HG02981 (cell line): ENCODE measurements around the gene NTN1.

ENCODE experiments used
- ATAC-seq: cut with Tn5 transposase; IDR thresholded peaks from one replicate; pipeline ENCODE4 v1.9.1; 2021; ENCODE audit warnings: mild to moderate bottlenecking, moderate library complexity; ENCODE audit not compliant: unreplicated experiment

NTN1 gene

DNA sequence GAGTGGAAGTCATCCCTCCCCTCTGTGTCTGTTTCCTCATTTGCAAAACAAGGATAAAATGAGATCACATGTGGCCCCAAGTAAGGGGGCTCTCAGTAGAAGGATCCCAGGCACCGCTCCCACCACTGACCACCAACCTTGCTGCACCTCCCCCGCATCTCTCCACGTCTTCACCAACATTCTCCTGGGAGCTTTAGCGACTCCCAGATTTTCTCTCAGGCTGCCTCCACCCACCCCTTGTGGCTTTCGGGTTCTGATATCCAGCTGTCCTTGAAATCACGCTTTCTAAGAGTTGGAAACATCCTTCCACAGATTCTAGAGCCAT is 16.4 kb upstream of the NTN1 start:
- ATAC-seq = no peak

DNA sequence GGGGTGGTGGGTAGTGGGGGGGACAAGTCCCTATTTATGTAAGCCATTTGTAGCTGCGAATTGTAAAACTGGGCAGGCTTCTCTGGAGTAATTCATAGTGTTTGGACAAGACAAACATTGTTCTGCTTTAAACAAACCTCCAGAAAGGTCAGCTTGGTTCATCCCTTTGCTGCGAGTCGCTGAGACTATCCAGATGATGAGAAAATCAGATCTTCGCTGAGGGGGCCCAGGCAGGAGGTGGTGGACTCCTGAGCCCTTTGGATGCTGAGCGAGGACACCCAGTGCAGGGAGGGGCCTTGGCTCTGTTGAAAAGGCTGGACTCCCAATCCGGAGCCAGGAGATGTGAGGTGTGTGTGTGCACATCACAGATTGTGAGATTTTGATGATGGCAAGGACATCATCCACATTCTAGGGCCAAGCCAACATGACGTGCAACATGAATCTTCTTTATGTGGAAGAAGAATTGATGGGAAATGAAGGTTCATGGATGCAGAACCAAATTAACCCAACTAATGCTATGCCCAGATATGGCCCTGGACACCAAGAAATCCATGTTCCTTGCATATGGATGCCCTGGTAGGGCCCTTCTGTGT is 15.0 kb upstream of the NTN1 start:
- ATAC-seq = no peak

DNA sequence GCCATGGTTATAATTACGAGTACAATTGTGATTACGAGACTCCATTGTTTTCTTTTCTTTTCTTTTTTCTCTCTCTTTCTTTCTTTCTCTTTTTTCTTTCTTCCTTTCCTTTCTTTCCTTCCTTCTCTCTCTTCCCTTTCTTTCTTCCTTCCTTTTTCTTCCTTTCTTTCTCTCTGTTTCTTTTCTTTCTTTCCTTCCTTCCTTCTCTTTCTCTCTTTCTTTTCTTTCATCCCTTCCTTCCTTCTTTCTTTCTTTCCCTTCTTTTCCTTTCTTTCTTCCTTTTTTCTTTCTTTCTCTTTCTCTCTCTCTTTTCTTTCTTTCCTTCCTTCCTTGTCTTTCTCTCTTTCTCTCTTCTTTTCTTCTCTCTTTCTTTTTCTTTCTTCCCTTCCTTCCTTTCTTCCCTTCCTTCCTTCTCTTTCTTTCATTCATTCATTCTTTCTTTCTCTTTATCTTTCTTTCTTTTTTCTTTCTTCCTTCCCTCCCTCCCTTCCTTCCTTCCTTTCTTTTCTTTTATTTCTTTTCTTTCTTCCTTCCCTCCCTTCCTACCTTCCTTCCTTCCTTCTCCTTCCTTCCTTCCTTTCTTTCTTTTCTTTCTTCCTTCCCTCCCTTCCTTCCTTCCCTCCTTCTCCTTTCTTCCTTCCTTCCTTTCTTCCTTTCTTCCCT is 14.1 kb upstream of the NTN1 start:
- ATAC-seq = no peak

DNA sequence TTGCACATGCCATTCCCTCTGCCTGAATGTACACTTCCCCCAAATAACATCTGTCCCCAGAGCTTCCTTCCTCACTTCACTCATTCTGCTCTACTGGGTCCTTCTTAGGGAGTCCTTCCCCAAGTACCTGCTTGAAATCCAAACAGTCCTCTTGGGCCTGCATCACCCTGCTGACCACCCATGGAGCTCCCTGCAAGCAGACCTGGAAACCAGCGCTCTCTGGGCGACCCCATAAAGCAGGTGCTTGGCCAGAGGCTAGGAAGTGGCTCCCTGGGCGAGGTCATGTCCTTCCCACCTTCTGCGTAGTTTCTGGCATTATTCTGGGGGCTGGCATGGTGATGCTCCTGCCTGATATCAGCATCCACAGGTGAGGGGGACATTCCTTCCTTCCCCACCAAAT is 12.2 kb upstream of the NTN1 start:
- no peak for ATAC-seq

DNA sequence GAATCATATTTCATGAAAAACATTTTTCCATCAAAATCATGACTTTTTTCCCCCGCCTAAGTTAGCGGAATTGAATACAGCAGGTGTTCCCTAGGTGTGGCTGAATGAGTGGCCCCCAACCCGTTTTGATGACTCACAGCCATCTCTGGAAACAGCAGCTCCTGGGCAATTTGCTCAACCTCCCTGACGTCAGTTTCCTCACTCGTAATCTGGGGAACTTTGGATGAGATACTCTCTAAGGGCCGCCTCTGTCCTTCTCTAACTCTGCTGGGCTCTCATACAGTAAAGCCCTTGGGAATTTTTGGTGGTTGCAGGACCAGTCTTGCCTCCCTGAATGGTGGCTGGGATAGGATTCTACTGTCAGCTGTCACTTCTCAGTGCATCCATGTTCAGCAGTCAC is 11.6 kb upstream of the NTN1 start:
- no peak for ATAC-seq

DNA sequence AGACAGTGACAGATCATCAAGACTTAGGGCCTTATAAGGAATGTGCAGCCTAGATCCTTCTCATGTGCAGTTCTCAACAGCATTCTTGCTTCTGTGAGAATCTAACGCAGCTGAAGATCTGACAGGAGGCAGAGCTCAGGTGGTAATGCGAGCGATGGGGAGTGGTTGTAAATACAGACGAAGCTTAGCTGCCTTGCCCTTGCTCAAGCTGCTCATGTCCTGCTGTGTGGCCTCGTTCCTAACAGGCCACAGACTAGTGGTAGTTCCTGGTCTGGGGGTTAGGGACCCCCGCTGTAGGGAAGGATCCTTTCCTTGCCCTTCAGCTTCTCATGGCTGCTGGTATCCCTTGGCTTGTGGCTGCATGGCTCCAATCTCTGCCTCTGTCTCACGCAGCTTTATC is 10.3 kb upstream of the NTN1 start:
- ATAC-seq = no peak

DNA sequence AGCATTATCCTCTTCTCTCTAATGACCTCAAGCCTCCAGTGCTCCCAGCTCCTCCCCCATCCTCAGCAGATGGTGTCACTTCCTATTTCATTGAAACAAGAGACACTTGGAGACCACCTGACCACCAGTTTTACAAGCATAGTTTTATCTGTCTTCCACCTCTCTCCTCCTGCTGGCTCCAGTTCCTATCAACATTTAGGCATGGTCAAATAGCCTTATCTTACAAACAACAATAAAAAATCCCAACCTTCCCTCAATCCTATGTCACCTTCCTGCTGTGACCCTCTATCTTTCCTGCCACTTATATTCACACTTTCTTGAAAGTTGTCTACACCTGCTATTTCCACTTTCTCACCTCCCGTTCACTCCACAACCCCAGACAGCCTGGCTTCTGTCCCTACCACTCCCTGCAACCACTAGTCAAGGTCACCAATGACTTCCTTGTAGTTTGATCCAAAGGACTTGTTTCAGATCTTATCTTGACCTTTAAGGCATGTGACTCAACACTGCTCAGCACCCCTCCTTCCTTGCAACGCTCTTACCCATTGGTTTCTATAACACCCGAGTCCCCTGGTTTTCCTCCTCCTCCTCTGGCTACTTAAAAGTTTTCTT is 4.3 kb upstream of the NTN1 start:
- ATAC-seq = no peak

DNA sequence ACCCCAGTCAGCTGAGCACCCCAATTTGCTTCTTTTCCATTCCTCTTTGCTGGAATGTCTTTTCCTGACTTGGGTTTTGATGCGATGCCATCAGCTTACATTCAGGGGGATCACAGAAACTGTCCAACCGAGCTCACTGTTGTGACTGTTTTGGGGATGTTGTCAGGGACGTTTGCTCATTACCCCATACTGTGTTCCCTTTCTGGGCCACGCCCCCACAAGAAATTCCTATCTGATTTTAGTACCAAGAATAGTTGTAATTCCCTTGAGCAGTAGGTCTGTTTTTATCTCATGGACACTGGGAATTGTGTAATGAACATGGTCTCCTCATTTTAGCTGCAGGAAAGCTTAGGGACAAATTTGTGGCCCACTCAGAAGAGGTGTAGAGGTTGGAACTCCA is 2.6 kb upstream of the NTN1 start:
- ATAC-seq = no peak

DNA sequence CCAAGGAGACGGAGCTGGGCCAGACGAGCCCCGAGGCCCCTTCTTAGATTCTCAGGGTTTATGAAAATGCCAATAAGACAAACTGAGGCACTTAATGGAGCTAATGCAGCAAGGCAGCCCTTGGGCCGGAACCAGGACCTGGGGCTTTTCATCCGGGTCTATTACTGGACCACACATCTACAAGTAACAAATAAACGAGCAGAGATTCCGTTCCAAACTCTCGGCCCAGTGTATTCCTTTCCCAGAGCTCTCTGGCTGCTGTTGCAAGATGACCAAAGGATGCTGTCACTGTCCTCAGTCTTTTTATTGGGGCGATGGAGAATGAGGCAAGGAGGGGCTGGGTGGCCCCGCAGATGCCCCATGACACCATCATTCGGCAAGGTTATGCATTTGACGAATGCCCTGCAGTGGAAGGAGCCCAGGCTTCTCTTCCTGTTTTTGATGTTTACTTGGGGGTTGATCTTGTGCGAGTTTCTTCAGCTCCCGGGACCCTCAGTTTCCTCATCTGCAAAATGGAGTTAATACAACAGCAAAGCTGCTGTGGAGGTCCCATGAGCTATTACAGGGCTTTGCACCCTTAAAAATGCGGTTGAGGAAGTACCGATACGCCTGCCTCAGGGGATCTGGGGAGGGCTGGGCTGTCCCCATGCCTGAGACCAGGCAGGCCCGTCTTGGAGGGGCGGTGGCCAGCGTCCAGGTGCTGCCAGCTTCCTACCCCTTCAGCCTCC is 1.1 kb upstream of the NTN1 start:
- ATAC-seq = no peak

DNA sequence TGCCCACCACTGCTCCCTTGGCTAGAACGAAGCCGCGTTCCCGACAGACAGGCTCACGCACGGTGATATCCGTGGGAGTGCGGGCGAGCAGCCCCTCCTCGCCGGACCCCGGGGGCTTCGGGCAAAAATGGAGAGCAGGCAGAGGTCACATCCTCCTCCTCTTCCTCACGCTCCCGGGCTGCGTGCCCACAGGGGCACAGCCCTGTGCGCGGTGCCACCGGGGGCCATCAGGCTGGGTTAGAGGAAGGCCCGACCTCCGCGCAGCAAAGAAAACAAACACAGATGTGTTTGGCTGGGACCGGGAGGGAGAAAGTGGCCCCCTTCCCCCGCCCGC is 519 bp upstream of the NTN1 start:
- ATAC-seq = no peak

DNA sequence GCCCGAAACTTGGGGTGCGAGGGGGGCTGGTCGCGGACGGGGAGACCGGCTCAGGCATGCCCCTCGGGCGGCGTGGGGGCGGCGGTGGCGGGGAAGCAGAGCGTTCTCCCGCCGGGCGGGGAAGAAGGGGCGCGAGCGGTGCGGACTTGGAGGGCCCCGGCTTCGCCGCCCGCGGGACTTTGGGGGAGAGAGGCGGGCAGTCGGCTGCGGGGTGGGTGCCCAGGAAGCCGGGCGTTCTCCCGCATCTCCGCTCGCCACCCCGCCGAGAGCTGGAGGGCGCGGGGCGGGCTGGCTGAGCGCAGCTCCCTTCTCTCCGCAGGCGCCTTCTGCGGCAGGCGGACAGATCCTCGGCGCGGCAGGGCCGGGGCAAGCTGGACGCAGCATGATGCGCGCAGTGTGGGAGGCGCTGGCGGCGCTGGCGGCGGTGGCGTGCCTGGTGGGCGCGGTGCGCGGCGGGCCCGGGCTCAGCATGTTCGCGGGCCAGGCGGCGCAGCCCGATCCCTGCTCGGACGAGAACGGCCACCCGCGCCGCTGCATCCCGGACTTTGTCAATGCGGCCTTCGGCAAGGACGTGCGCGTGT is 772 bp downstream of the NTN1 start:
- ATAC-seq = no peak

DNA sequence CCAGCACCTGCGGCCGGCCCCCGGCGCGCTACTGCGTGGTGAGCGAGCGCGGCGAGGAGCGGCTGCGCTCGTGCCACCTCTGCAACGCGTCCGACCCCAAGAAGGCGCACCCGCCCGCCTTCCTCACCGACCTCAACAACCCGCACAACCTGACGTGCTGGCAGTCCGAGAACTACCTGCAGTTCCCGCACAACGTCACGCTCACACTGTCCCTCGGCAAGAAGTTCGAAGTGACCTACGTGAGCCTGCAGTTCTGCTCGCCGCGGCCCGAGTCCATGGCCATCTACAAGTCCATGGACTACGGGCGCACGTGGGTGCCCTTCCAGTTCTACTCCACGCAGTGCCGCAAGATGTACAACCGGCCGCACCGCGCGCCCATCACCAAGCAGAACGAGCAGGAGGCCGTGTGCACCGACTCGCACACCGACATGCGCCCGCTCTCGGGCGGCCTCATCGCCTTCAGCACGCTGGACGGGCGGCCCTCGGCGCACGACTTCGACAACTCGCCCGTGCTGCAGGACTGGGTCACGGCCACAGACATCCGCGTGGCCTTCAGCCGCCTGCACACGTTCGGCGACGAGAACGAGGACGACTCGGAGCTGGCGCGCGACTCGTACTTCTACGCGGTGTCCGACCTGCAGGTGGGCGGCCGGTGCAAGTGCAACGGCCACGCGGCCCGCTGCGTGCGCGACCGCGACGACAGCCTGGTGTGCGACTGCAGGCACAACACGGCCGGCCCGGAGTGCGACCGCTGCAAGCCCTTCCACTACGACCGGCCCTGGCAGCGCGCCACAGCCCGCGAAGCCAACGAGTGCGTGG is 1.5 kb downstream of the NTN1 start:
- ATAC-seq = no peak

DNA sequence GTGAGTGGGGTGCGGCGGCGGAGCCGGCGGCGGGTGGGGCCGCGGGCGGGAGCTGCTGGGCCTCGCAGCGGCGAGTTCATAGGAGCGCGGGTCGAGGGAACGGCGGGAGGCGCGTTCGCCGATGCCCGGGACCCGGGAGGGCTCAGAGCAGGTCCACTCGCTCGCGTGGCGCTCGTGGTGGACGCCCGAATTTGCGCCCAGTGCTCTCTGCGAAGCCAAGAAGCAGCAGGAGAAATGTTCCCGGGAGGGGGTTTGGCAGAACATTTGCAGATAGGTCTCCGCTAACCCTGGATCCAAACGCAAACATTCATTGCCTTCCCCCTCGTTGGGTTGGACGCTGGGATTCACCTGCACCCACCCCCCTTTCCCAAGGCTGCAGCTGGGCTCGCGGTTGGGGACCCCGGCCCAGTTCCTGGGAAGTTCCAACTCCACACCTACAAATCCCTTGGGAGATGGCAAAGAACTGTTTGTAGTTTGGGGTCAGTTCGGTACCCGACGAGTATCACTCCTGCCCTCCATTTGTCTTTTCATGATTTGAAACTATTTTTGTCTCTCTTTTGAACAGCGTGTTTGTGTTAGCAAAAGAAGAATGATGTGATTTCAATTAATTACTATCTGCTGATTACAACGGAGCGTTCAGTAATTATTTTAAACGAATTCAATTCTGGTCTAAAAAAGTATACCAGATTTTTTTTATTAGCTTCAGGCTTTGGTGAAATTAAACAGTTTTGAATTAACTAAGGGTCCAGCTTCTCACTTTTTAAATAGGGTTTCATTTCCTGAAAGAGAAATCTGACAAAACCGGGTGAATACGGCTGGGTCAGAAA is 2.3 kb downstream of the NTN1 start:
- no peak for ATAC-seq

DNA sequence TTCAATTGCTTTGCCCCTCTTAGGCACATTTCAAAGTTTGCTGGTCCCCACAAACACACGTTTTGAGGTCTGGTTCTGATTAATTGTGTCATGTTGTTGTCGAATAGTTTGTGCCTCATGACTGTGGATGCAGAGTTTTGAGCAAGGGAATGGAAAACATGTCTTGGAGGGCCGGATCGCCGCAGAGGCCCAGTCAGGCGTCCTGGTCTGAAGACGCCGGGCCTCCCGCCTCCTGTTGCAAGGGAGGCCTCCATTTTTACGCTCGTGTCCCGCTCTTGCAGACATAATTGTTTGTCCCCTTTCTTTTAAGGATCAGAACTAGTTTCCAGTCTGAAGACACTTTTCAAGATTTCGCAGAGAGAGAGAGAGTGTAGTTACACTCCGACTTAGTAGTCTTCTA is 3.2 kb downstream of the NTN1 start:
- ATAC-seq = no peak

DNA sequence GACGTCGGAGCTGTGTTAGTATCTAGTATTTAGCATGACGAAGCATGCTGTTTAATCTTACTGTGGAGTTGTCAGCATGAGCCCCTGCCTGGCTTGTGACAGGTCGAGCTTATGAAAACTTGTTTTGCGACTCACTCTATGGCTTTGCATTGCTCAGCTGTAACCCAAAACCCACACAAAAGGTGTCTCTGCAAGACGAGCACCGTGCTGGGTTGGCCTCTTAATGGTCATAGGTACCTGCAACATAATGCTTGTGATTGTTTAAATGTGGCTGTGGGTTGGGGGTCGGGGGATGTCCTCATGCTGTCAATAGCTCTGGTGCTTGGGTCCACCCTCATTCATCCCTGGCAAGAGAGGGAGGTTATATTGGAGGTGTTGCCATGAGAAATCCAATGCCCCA is 5.4 kb downstream of the NTN1 start:
- no peak for ATAC-seq

DNA sequence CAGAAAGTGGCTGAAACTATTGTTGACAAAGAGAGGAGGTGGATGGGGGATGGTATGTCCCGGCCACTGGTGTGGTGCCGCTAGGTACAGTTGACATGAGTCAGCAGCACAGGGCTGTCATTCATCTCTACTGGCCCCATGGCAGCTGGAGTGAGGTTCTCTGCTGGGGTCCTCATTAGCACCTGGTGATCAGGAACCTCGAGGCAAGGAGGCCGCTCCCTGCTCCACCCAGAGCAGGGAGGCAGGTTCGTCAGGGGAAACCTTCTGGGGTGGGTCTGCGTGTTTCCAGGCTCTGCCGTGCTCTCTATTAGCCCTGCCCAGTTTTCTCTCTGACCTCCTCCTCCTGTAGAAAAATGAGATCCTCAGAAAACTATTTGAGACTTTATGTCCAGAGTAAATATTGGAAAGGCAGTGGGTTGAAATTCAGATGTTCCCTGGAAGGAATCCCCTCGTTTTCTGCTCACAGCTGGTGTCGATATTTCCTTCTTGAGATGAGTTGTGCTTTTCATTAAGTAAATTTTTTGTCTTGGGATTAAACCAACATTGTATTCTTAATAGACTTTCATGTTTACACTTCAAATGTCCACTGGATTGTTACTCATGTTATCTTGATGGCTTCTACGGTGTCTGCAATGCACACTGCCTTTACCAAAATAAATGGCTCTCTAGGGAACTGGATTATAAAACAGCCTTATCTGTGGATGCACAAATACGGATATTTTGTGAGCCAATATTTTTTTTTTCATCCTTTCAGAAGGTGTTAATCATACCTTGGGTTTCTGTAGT is 7.1 kb downstream of the NTN1 start:
- ATAC-seq = no peak

DNA sequence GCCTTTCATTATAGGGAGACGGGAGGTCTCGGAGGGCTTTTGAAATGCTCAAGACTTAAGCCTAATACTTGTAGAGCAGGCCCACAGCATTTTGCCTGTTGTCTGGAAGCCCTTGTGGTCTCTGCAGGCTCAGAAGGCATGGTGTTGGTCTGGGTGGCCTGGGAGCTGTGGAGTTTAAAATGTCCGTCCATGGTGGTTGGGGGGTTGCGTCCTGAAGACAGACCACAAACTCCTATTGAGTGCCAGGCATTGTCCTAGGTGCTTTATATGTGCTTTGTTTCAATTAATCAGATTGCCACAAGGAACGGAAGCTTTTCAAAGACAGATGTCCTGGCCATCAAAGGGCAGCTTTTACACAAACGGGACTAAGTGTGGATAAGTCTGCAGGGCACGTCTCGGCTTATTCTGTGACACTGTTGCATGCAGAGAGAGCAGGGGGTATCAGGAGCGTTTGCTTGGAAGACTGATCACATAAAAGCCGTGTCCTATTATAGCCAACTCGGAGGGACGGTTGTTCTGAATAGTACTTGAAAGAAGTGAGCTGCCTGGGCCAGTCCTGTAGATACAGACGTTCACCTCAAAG is 7.8 kb downstream of the NTN1 start:
- ATAC-seq = no peak

DNA sequence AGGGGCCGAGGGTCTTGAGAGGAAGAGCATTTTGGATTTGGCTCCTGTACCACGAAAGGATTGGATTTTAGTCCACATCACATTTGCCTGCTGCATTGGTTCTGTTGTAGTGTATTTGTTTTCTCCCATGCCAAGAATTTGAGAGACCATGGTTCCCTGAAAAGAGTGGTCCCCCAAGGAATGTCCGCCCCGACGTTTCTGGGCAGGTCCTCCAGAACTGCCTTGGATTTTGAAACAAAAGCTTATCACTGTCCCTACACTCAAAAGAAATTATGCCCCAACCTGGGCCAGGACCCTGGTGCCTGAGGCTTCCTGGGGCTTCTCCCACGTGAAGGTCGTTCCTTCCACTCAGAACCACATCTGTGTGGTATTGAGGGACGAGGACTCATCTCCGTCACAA is 10.8 kb downstream of the NTN1 start:
- no peak for ATAC-seq

DNA sequence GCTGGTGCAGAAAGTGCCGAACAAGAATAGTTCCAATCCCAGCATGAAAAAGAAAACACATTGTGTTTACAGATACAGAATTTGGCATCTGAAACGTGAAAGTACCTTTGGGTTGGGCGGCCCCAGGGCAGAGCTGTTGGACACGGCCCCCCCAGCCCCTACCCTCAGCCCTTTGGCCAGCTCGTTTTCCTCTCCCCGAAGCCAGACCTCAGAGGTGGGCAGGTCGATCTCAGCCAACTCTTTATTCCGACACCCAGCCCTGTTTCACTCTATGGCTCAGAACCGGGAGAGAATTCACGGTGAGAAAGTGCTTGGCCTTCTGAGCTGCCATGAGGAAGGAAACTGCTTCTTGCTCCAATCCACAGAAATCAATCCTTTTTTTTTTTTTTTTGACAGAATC is 11.3 kb downstream of the NTN1 start:
- ATAC-seq = no peak
